ENCODE data around the gene B4GAT1. TPM values are rescaled to one million over a fixed set of nuclear protein-coding genes. Genes with fewer than 3 reads are reported as not detected.

Gene B4GAT1
- total and polyA plus RNA-seq, 3 donors from 2014 or later: 23.2 to 45.1 (median 28.2) TPM

DNA sequence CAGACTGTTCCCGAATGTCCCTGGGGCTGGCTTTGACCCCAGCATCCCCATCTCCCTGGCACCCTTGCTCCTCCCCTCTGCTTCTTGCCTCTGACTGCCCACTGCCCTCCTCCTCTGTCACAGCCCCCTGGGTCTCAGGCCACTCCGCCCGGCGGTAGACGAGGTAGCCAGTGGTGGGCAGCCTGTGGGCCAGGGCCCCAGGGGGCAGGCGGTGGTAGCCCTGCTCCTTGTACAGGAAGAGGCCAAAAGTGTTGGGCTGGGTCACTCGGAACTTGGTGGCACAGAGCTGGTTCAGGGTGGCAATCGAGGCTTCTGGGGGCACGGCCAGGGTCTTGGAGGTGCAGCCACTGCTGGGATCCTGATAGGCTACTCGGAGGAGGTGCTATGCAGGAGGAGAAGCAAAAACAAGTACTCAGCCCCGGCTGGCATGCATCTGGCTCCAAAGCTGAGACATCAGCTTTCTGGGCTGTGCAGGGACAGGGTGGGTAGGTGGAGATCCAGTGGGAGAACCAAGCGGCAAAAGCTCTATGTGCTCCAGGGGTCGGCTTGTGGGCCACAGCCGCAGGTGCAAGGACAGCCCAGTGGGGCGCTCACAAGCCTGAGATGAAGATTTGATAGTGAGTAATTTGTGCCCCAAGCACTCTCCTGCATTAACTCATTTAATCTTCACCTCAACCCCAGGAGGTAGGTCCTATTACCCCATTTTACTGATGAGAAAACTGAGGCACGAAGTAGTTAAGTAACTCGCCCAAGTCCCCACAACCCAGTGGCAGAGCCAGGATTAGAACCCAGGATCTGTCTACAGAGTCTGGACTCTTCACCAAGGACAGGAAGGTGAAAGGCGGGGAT, 14.8 kb downstream of the B4GAT1 start:
- no peak for DNase-seq
- H3K36me3 ChIP-seq (ENCODE audit: low read depth, missing control alignments): no peaks in the 10 kb centered on the region
- H3K4me1 ChIP-seq: peaks cover 26% of the 10 kb centered on the region
- no peak overlapping the region for H3K4me3 ChIP-seq
- H3K9me3 ChIP-seq: no peaks in the 10 kb centered on the region
- whole genome bisulfite sequencing, 2 donors: 78 to 83% methylated on average over 15 to 18 of the region's 18 CpGs
- H3K27ac ChIP-seq: no peak overlapping the region
- H3K27me3 ChIP-seq: no peaks in the 10 kb centered on the region
- intact Hi-C loops (cut with DNase I; ENCODE audit: low total_unique reads): no loop called here
- TF ChIP-seq POLR2A (IDR thresholded peaks at IDR 0.05): no peak
- TF ChIP-seq, protein P1, sequence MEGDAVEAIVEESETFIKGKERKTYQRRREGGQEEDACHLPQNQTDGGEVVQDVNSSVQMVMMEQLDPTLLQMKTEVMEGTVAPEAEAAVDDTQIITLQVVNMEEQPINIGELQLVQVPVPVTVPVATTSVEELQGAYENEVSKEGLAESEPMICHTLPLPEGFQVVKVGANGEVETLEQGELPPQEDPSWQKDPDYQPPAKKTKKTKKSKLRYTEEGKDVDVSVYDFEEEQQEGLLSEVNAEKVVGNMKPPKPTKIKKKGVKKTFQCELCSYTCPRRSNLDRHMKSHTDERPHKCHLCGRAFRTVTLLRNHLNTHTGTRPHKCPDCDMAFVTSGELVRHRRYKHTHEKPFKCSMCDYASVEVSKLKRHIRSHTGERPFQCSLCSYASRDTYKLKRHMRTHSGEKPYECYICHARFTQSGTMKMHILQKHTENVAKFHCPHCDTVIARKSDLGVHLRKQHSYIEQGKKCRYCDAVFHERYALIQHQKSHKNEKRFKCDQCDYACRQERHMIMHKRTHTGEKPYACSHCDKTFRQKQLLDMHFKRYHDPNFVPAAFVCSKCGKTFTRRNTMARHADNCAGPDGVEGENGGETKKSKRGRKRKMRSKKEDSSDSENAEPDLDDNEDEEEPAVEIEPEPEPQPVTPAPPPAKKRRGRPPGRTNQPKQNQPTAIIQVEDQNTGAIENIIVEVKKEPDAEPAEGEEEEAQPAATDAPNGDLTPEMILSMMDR (IDR thresholded peaks at IDR 0.05): no peak

DNA sequence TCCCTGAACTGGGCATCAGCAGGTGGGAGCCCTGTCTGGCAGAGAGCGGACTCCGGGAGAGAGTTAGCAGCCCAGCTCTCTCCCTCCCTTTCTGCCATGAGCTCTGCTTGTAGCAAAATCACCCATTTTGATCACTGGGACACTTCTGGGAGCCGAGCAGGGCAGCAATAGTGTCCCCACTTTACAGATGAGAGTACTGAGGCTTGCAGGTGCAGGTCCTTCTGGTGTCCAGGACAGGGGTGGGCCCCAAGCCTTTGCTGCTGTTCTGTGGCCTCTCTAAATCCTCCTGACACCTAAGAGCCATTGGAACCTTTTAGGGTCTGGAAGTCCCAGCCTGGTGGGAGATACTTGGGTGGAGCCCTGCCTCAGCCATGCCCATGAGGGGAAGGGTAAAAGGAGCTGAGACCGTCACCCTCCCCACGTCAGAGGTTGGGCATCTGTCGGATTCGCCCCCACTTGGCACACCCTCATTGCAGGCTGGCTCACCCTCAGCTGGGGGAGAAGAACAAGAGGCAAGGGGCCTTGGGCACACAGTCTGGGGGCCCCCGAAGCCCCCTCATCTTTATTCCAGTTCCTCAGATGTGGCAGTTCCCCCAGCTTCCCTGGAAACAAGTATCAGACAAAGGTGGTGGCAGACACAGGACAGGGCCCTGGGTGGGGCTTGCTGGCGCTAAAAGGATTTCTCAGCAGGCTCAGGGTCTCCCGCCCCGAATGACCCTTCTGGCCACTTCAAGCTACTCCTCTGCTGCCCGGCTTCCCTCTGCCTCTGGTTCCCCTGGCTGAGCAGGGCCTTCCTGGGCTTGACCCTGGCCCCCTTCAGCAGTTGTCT, 15.7 kb downstream of the B4GAT1 start:
- Histone ChIP-seq H3K27ac (no peak overlapping the region), H3K27me3 (no peaks in the 10 kb centered on the region), H3K4me3 (no peak overlapping the region), H3K36me3 (ENCODE audit: low read depth, missing control alignments) (no peaks in the 10 kb centered on the region), H3K4me1 (peaks cover 28% of the 10 kb centered on the region), H3K9me3 (no peaks in the 10 kb centered on the region)
- no peak for TF ChIP-seq POLR2A (IDR thresholded peaks at IDR 0.05)
- TF ChIP-seq, protein P1 (IDR thresholded peaks at IDR 0.05): no peak
- DNase-seq: no peak
- 91 to 92% methylated on average over 10 to 12 of the region's 12 CpGs for WGBS, 2 donors
- intact Hi-C loops (cut with DNase I; ENCODE audit: low total_unique reads): no loop called here

DNA sequence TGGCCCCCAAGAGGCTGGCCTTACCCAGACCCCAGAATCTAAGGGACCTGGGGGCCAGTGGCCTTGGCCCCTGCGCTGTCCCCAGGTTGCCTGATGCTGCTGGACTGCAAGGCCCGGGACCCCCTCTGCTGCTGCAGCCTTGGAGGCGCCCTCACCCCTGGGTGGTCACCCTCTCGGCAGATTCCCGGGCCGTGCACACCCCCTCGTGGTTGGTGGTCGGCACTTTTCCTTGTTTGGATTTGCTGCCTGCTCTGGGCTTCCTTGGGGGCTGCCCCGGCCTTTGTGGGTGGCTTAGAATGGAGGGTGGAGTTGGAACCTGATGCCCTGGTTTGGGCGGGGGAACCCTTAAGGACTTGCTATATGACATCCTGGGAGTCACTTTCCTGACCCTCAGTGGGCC, 16.5 kb downstream of the B4GAT1 start:
- H3K36me3 ChIP-seq (ENCODE audit: low read depth, missing control alignments): no peaks in the 10 kb centered on the region
- 73 to 74% methylated on average over 9 to 10 of the region's 10 CpGs for WGBS, 2 donors
- no peak for TF ChIP-seq POLR2A (IDR thresholded peaks at IDR 0.05)
- TF ChIP-seq, protein P1 (IDR thresholded peaks at IDR 0.05): no peak
- H3K27ac ChIP-seq: no peak overlapping the region
- intact Hi-C loops (cut with DNase I; ENCODE audit: low total_unique reads): no loop called here
- no peak for DNase-seq
- H3K9me3 ChIP-seq: no peaks in the 10 kb centered on the region
- no peak overlapping the region for H3K4me3 ChIP-seq
- H3K4me1 ChIP-seq: peaks cover 29% of the 10 kb centered on the region
- H3K27me3 ChIP-seq: no peaks in the 10 kb centered on the region

DNA sequence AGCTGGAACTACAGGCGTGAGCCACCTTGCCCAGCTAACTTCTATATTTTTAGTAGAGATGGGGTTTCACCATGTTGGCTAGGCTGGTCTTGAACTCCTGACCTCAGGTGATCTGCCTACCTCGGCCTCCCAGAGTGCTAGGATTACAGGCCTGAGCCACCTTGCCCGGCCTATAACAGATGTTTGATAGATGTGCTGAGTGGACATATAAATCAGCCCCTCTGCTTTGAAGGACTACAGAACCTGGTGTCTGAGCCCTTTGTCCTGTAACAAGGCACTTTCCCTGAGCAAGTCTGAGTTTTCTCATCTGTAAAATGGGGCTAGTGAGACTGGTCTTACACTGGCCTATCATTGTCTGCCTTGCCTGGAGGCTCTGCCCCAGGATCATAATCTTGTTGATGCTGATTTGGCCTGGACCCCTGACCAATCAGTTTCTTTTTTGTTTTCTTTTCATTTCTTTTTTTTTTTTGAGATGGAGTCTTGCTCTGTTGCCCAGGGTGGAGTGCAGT, 18.2 kb downstream of the B4GAT1 start:
- no peak for DNase-seq
- Histone ChIP-seq H3K4me3 (no peak overlapping the region), H3K36me3 (ENCODE audit: low read depth, missing control alignments) (no peaks in the 10 kb centered on the region), H3K27me3 (no peaks in the 10 kb centered on the region), H3K9me3 (no peaks in the 10 kb centered on the region), H3K27ac (no peak overlapping the region), H3K4me1 (peaks cover 22% of the 10 kb centered on the region)
- 83 to 93% methylated on average over 3 of the region's 3 CpGs for WGBS, 2 donors
- intact Hi-C loops (cut with DNase I; ENCODE audit: low total_unique reads): no loop called here
- TF ChIP-seq POLR2A (IDR thresholded peaks at IDR 0.05): no peak
- TF ChIP-seq, protein P1 (IDR thresholded peaks at IDR 0.05): no peak

Measured in testis (tissue), 3 donors.